Measurements from ENCODE around the gene SYNDIG1. TPM values are rescaled to one million over a fixed set of nuclear protein-coding genes. Genes with fewer than 3 reads are reported as not detected.

SYNDIG1 gene
- total and polyA plus RNA-seq, 9 of the 15 experiments (the other 6 are each of a cell fraction or from before 2014, with no cell fraction given), result not detected

DNA sequence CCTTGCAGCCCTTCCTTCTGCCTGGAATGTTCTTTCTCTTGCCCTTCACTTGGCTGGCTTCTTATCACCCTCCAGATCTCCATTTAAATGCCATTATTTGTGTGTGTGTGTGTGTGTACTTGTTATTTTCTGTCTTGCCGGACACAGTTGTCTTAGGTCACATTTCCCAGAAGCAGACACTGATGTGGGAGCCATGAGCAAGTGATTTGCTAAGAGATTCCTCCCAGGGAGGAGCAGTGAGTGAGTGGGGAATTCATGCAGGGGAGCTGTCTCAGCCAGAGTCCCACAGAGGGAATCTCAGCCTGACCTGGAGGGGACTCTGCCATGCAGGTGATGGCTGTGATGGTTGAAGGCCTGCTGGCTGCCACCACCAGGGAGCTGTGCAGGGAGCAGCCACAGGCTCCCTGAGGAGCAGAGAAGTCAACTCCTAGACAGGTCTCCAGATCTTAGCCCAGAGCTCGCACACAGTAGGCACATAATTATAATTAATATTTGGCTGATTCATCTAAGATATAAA lies 96.5 kb downstream of the SYNDIG1 start:
- no peaks in the 10 kb centered on the region for H3K4me1 ChIP-seq (replicated peaks in 1 of 2; ENCODE audit: control insufficient read depth in 2 of 2, insufficient read depth in 2 of 2, low read length in 2 of 2)
- FAIRE-seq, result no peak
- no peak for DNase-seq (ENCODE audit: extremely low read depth in 1 of 4, low spot score in 3 of 4)
- H3K27me3 ChIP-seq (ENCODE audit: control insufficient read depth in 2 of 2, insufficient read depth in 2 of 2, low read length in 2 of 2), result no peaks in the 10 kb centered on the region
- whole genome bisulfite sequencing (ENCODE audit: insufficient coverage, low coverage, missing lambda C conversion rate), result 0% methylated on average over 2 of the region's 2 CpGs
- no peaks in the 10 kb centered on the region for H3K9me3 ChIP-seq (replicated peaks; ENCODE audit: control insufficient read depth, insufficient read depth, low read depth, low read length)
- H3K36me3 ChIP-seq (ENCODE audit: control insufficient read depth, insufficient read depth, low read length), result no peaks in the 10 kb centered on the region
- CTCF ChIA-PET (ENCODE audit: low intra/inter-chr PET ratio), result no interaction called here
- H3K4me3 ChIP-seq, result no peak overlapping the region
- no TSS peak for BruUV-seq (replicated peaks)
- POLR2A ChIA-PET, result no interaction called here
- H3K9ac ChIP-seq (ENCODE audit: insufficient read depth in 1 of 2, low read depth in 2 of 2, low read length in 2 of 2), result no peak overlapping the region
- no peak overlapping the region for H2AFZ ChIP-seq (ENCODE audit: low read depth, low read length)
- H3K9me1 ChIP-seq (ENCODE audit: control insufficient read depth, insufficient read depth, low read length), result no peaks in the 10 kb centered on the region
- H3K4me2 ChIP-seq (ENCODE audit: insufficient read depth, low read length), result no peak overlapping the region
- TF ChIP-seq ZNF695 (CRISPR knock-in tag; IDR thresholded peaks at IDR 0.05) (no peak), ZNF232 (CRISPR knock-in tag; IDR thresholded peaks at IDR 0.05) (no peak), MTA3 (IDR thresholded peaks at IDR 0.05; ENCODE audit: borderline replicate concordance) (no peak), PHB2 (IDR thresholded peaks at IDR 0.05; ENCODE audit: low read depth) (no peak), FUS (optimal IDR thresholded peaks at IDR 0.05; ENCODE audit: low read depth, low read length) (no peak)
- in situ Hi-C loops (cut with MboI), result no loop called here
- no peaks in the 10 kb centered on the region for H3K79me2 ChIP-seq (ENCODE audit: control insufficient read depth, insufficient read depth, low read length)
- no peak overlapping the region for H3K27ac ChIP-seq (ENCODE audit: extremely low read depth, low read depth, low read length)
- no peaks in the 10 kb centered on the region for H4K20me1 ChIP-seq (replicated peaks; ENCODE audit: control insufficient read depth, insufficient read depth, low read length)
- ATAC-seq, result no peak
- intact Hi-C loops (cut with micrococcal nuclease), result no loop called here

DNA sequence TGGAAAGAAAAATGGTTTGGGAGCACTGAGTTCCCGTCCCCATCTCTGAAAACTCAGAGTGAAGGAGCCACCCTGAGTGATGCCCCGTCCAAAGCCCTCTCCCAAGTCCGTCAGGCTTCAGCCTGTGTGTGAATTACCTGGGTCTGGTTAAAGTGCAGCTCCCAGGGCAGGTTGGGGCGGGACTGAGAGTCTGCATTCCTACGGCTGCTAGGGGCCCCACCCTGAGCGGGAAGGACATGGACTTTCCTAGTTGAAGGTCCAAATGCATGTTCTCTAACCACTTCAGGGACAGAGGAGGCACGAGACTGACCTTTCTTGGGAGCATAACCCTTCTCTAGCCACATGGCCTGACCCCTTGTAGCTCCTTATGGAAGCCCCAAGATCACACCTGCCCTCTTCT lies 97.2 kb downstream of the SYNDIG1 start:
- ChIA-PET POLR2A (interaction anchor here (0.6 kb wide), 1 partner anchor 33 kb away, joined by 4 read pairs; no protein-coding TSS in a partner anchor), CTCF (ENCODE audit: low intra/inter-chr PET ratio) (no interaction called here)
- H3K4me3 ChIP-seq, result no peak overlapping the region
- no peaks in the 10 kb centered on the region for H3K79me2 ChIP-seq (ENCODE audit: control insufficient read depth, insufficient read depth, low read length)
- DNase-seq (ENCODE audit: extremely low read depth in 1 of 4, low spot score in 3 of 4), result no peak
- no peaks in the 10 kb centered on the region for H3K9me3 ChIP-seq (replicated peaks; ENCODE audit: control insufficient read depth, insufficient read depth, low read depth, low read length)
- no peak overlapping the region for H3K9ac ChIP-seq (ENCODE audit: insufficient read depth in 1 of 2, low read depth in 2 of 2, low read length in 2 of 2)
- no peak overlapping the region for H2AFZ ChIP-seq (ENCODE audit: low read depth, low read length)
- no peak for FAIRE-seq
- no peak for ATAC-seq
- no TSS peak for BruUV-seq (replicated peaks)
- no peaks in the 10 kb centered on the region for H3K9me1 ChIP-seq (ENCODE audit: control insufficient read depth, insufficient read depth, low read length)
- H3K4me1 ChIP-seq (replicated peaks in 1 of 2; ENCODE audit: control insufficient read depth in 2 of 2, insufficient read depth in 2 of 2, low read length in 2 of 2), result no peaks in the 10 kb centered on the region
- 0% methylated on average over 7 of the region's 7 CpGs for WGBS (ENCODE audit: insufficient coverage, low coverage, missing lambda C conversion rate)
- H4K20me1 ChIP-seq (replicated peaks; ENCODE audit: control insufficient read depth, insufficient read depth, low read length), result no peaks in the 10 kb centered on the region
- TF ChIP-seq ZNF76 (CRISPR knock-in tag; IDR thresholded peaks at IDR 0.05; ENCODE audit: borderline replicate concordance), result no peak
- TF ChIP-seq FOSL1 (tag; conservative IDR thresholded peaks at IDR 0.05), result no peak
- no peak for TF ChIP-seq CEBPB (tag; IDR thresholded peaks at IDR 0.05)
- no peak for TF ChIP-seq ETS2 (tag; IDR thresholded peaks at IDR 0.05; ENCODE audit: borderline replicate concordance, poor library complexity, severe bottlenecking)
- TF ChIP-seq TCF7L2 (IDR thresholded peaks at IDR 0.05; ENCODE audit: low read depth, low read length), result no peak
- TF ChIP-seq MYC (IDR thresholded peaks at IDR 0.05; ENCODE audit: low read depth, low read length), result no peak
- TF ChIP-seq MYC (CRISPR knock-in tag; IDR thresholded peaks at IDR 0.05; ENCODE audit: borderline replicate concordance, low read depth), result no peak
- no peak for TF ChIP-seq ZNF184 (CRISPR knock-in tag; IDR thresholded peaks at IDR 0.05)
- in situ Hi-C loops (cut with MboI), result no loop called here
- intact Hi-C loops (cut with micrococcal nuclease), result no loop called here
- no peak overlapping the region for H3K4me2 ChIP-seq (ENCODE audit: insufficient read depth, low read length)
- no peak overlapping the region for H3K27ac ChIP-seq (ENCODE audit: extremely low read depth, low read depth, low read length)
- no peaks in the 10 kb centered on the region for H3K27me3 ChIP-seq (ENCODE audit: control insufficient read depth in 2 of 2, insufficient read depth in 2 of 2, low read length in 2 of 2)
- H3K36me3 ChIP-seq (ENCODE audit: control insufficient read depth, insufficient read depth, low read length), result no peaks in the 10 kb centered on the region
